IMR-90 (cell line): ENCODE results near the gene FCHSD2. TPM values are rescaled to one million over a fixed set of nuclear protein-coding genes. Genes with fewer than 3 reads are reported as not detected.
"Not testable (repeated sequence)": the region's sequence is repeated elsewhere in the genome, so short reads cannot be mapped to it uniquely, and the experiment has no call there.

Experiments
- ATAC-seq: fragments of 200-7000 bp; cut with Tn5 transposase; 2 replicates; pipeline ENCODE4 v1.9.1; 2020; ENCODE audit warnings: low read depth, mild to moderate bottlenecking, moderate library complexity
- BruUV-seq: library from RNA; stranded (reverse); fragments of 400-500 nt; replicated peaks from 2 replicates; lab custom pipeline; 2021; lab: Mats Ljungman, UMichigan
- CTCF ChIA-PET: fragments of 300-600 bp; formaldehyde crosslinking; extraction: SDS; loops from one replicate; lab custom pipeline; 2021; ENCODE audit warnings: antibody characterized with exemption; lab: Yijun Ruan, JAX
- POLR2A ChIA-PET: fragments of 300-600 bp; sonication (Branson Sonifier 250); formaldehyde crosslinking; loops from one replicate; lab custom pipeline; 2022; ENCODE audit warnings: antibody characterized with exemption; ENCODE audit not compliant: unreplicated experiment; lab: Charles Lee
- DNase-seq: peaks from one replicate; pipeline ENCODE4 v3.0.0; 2013
- H2AFZ ChIP-seq: replicated peaks from 2 replicates; pipeline ENCODE3; 2013; ENCODE audit warnings: low read length, mild to moderate bottlenecking; ENCODE audit not compliant: poor library complexity
- H2AK5ac ChIP-seq: 2 replicates; pipeline ENCODE4 v1.6.1; 2013; ENCODE audit warnings: low read depth, low read length, inconsistent platforms
- H2AK9ac ChIP-seq: replicated peaks from 2 replicates; pipeline ENCODE3; 2013; ENCODE audit warnings: mild to moderate bottlenecking, low read depth, low read length, moderate library complexity; ENCODE audit not compliant: poor library complexity
- H2BK120ac ChIP-seq: 2 replicates; pipeline ENCODE4 v1.6.1; 2013; ENCODE audit warnings: low read depth, low read length, inconsistent platforms
- H2BK15ac ChIP-seq: 3 replicates; pipeline ENCODE4 v1.6.1; 2013; ENCODE audit warnings: low read depth, low read length, inconsistent platforms
- H2BK20ac ChIP-seq: 2 replicates; pipeline ENCODE4 v1.6.1; 2013; ENCODE audit warnings: low read depth, mild to moderate bottlenecking, inconsistent platforms, low read length, moderate library complexity
- H2BK5ac ChIP-seq: 2 replicates; pipeline ENCODE4 v1.6.1; 2013; ENCODE audit warnings: mild to moderate bottlenecking, low read depth, low read length, inconsistent platforms; ENCODE audit not compliant: poor library complexity, severe bottlenecking
- H3K14ac ChIP-seq: replicated peaks from 2 replicates; pipeline ENCODE4 v1.6.1; 2013; ENCODE audit warnings: low read depth, low read length, inconsistent platforms
- H3K18ac ChIP-seq: 2 replicates; pipeline ENCODE4 v1.6.1; 2013; ENCODE audit warnings: low read depth, low read length, control low read depth
- H3K23ac ChIP-seq: 2 replicates; pipeline ENCODE4 v1.6.1; 2013; ENCODE audit warnings: low read depth, low read length, inconsistent platforms
- H3K27ac ChIP-seq: 2 replicates; pipeline ENCODE4 v1.5.1; 2013; ENCODE audit warnings: mild to moderate bottlenecking, control low read depth, low read length; ENCODE audit not compliant: insufficient read depth
- H3K27me3 ChIP-seq: 2 replicates; pipeline ENCODE4 v1.6.1; 2013; ENCODE audit warnings: low read length; ENCODE audit not compliant: control insufficient read depth, insufficient read depth
- H3K36me3 ChIP-seq: 2 replicates; pipeline ENCODE4 v1.6.1; 2013; ENCODE audit warnings: low read length, mixed read lengths; ENCODE audit not compliant: control insufficient read depth, insufficient read depth
- H3K4ac ChIP-seq: 2 replicates; pipeline ENCODE4 v1.6.1; 2013; ENCODE audit warnings: low read depth, low read length, inconsistent platforms
- H3K4me1 ChIP-seq: 2 replicates; pipeline ENCODE4 v1.6.1; 2013; ENCODE audit warnings: low read length, mixed read lengths; ENCODE audit not compliant: control insufficient read depth, insufficient read depth
- H3K4me2 ChIP-seq: 2 replicates; pipeline ENCODE4 v1.6.1; 2013; ENCODE audit warnings: low read depth, mild to moderate bottlenecking, control low read depth, low read length, moderate library complexity
- H3K4me3 ChIP-seq: 2 replicates; pipeline ENCODE4 v1.5.1; 2013; ENCODE audit warnings: low read depth, mild to moderate bottlenecking, control low read depth, low read length, moderate library complexity; ENCODE audit not compliant: insufficient read depth
- H3K56ac ChIP-seq: 2 replicates; pipeline ENCODE4 v1.6.1; 2013; ENCODE audit warnings: low read length, inconsistent platforms; ENCODE audit not compliant: insufficient read depth; ENCODE audit errors: extremely low read depth
- H3K79me1 ChIP-seq, 2 experiments: 2 replicates each; pipeline ENCODE4 v1.6.1; 2013; ENCODE audit warnings: low read length in 2 of 2, inconsistent platforms in 1 of 2, low read depth in 1 of 2
- H3K9ac ChIP-seq: 2 replicates; pipeline ENCODE4 v1.6.1; 2013; ENCODE audit warnings: low read depth, low read length, control low read depth
- H3K9me1 ChIP-seq: 2 replicates; pipeline ENCODE4 v1.6.1; 2013; ENCODE audit warnings: low read length, inconsistent platforms; ENCODE audit not compliant: insufficient read depth
- H3K9me3 ChIP-seq: 2 replicates; pipeline ENCODE4 v1.6.1; 2013; ENCODE audit warnings: low read length; ENCODE audit not compliant: control insufficient read depth, insufficient read depth
- H4K20me1 ChIP-seq: 2 replicates; pipeline ENCODE4 v1.6.1; 2013; ENCODE audit warnings: low read length, inconsistent platforms; ENCODE audit not compliant: insufficient read depth
- H4K5ac ChIP-seq: 2 replicates; pipeline ENCODE4 v1.6.1; 2013; ENCODE audit warnings: mild to moderate bottlenecking, low read depth, low read length, control low read depth
- H4K8ac ChIP-seq, 2 experiments: 2 replicates each; pipeline ENCODE4 v1.6.1; 2013; ENCODE audit warnings: low read depth in 2 of 2, low read length in 2 of 2, control low read depth in 1 of 2, inconsistent platforms in 1 of 2
- H4K91ac ChIP-seq: 2 replicates; pipeline ENCODE4 v1.6.1; 2013; ENCODE audit warnings: low read depth, low read length, inconsistent platforms; ENCODE audit not compliant: insufficient read depth
- ELK1 ChIP-seq: fragments of 150-350 bp; IDR thresholded peaks from 2 replicates; pipeline ENCODE4 v1.6.1; 2016; ENCODE audit warnings: low read depth, mild to moderate bottlenecking, low read length, moderate library complexity, borderline replicate concordance
- WGBS, 2 experiments: methylation state at CpG; one replicate each; pipeline versions ENCODE4 v1.1.5 to v1.1.7; 2013; ENCODE audit warnings: missing lambda C conversion rate in 2 of 2; ENCODE audit not compliant: insufficient read length in 1 of 2; ENCODE audit errors: extremely low coverage in 2 of 2; 5-methylcytosine and 5-hydroxymethylcytosine counted together
- dilution Hi-C: fragments of 300-500 bp; cut with HindIII; formaldehyde crosslinking; loops from one replicate; pipeline ENCODE4 v1.14.3; 2018; ENCODE audit warnings: low sequenced_read_pairs; ENCODE audit not compliant: unreplicated experiment
- in situ Hi-C: fragments of 300-500 bp; cut with MboI; formaldehyde crosslinking; loops from 3 replicates; pipeline ENCODE4 v1.14.3; 2019; ENCODE audit warnings: low sequenced_read_pairs, inconsistent platforms, mixed read lengths
- intact Hi-C: fragments of 100-400 bp; cut with micrococcal nuclease; formaldehyde crosslinking; loops from 2 replicates; pipeline ENCODE4 v1.10.0; 2022
- polyA plus RNA-seq, 3 experiments: library from polyadenylated mRNA; depleted of rRNA; stranded (reverse); fragments of >200 nt; gene quantifications; 2 replicates each; pipeline ENCODE4 v1.2.3, GENCODE V29; 2012; ENCODE audit warnings: low replicate concordance in 1 of 3
- total RNA-seq: library from RNA; depleted of rRNA; stranded (reverse); fragments of >200 nt; gene quantifications from 2 replicates; pipeline ENCODE4 v1.2.3, GENCODE V29; 2012

The FCHSD2 gene
- total and polyA plus RNA-seq, 2 of the 4 experiments (the other 2 are of a cell fraction), result 5.9 to 18.7 TPM

- no peak for TF ChIP-seq ELK1
Measured at GRCh38 chr11:72807021-72807693, 335.0 kb downstream of the FCHSD2 start (continued).

- BruUV-seq, H3K9me1 ChIP-seq, H4K8ac ChIP-seq, H2AFZ ChIP-seq, H4K20me1 ChIP-seq, H3K36me3 ChIP-seq, H3K18ac ChIP-seq, H4K91ac ChIP-seq, H2AK9ac ChIP-seq, in situ Hi-C loops, H3K14ac ChIP-seq, dilution Hi-C loops, CTCF ChIA-PET, H2BK20ac ChIP-seq, H2BK15ac ChIP-seq, H3K56ac ChIP-seq, H3K4me2 ChIP-seq, H3K9me3 ChIP-seq, H3K23ac ChIP-seq, H2BK120ac ChIP-seq, H3K4me3 ChIP-seq, H3K27ac ChIP-seq, H3K4me1 ChIP-seq, H2BK5ac ChIP-seq, H3K9ac ChIP-seq, ATAC-seq, H2AK5ac ChIP-seq, intact Hi-C loops, H3K27me3 ChIP-seq, POLR2A ChIA-PET, DNase-seq, H3K4ac ChIP-seq: not testable (repeated sequence)
- Histone ChIP-seq H4K5ac (peak overlapping the region; percentile 29; the same call in 1 of the 2 replicates), H3K79me1 (peaks cover 0 to 11% of the 10 kb centered on the region in 2 experiments; a peak in 1 of 4 replicates)
- WGBS, 2 experiments, result no CpG with 5 or more reads among the region's 1 CpG
Measured at GRCh38 chr11:72806378-72806777, 335.7 kb downstream of the FCHSD2 start.
